Gastrocnemius medialis (tissue), 4 donors: ENCODE results near the gene C16orf96. TPM values are rescaled to one million over a fixed set of nuclear protein-coding genes. Genes with fewer than 3 reads are reported as not detected.
A peak's percentile ranks its signal among the peaks of the same experiment; 100 is the strongest.
"Not testable (repeated sequence)": the region's sequence is repeated elsewhere in the genome, so short reads cannot be mapped to it uniquely, and the experiment has no call there.

Experiments used
- ATAC-seq, 2 donors: fragments of 150-250 bp; one replicate each; pipeline ENCODE4 v1.9.1; 2016
- DNase-seq, 2 donors: peaks; one replicate each; pipeline ENCODE4 v3.0.0-alpha.2; 2019
- H3K27ac ChIP-seq, 4 donors: fragments of 200-600 bp; sonication (generic); 1 replicate in 1 of 4; 2 replicates in 3 of 4; pipeline ENCODE4 v1.5.1; 2016 to 2018; ENCODE audit warnings: mild to moderate bottlenecking in 2 of 4, moderate library complexity in 1 of 4
- H3K27me3 ChIP-seq, 3 donors: fragments of 200-600 bp; sonication (generic) in 2 of 3; 1 replicate in 1 of 3; 2 replicates in 2 of 3; pipeline versions ENCODE4 v1.5.1 to v1.6.0; 2016 to 2019; ENCODE audit warnings: mild to moderate bottlenecking in 1 of 3, moderate library complexity in 1 of 3
- H3K36me3 ChIP-seq, 2 donors: fragments of 200-600 bp; sonication (generic) in 1 of 2; one replicate each; pipeline ENCODE4 v1.5.1; 2017 to 2018
- H3K4me1 ChIP-seq, 2 donors: fragments of 200-600 bp; sonication (generic) in 1 of 2; one replicate each; pipeline ENCODE4 v1.5.1; 2016 to 2017; ENCODE audit warnings: mild to moderate bottlenecking in 2 of 2
- H3K4me3 ChIP-seq, 4 donors: fragments of 200-600 bp; sonication (generic) in 3 of 4; 1 replicate in 1 of 4; 2 replicates in 3 of 4; pipeline ENCODE4 v1.5.1; 2016 to 2019; ENCODE audit warnings: mild to moderate bottlenecking in 2 of 4
- H3K9me3 ChIP-seq, 3 donors: fragments of 200-600 bp; sonication (generic) in 2 of 3; 1 replicate in 1 of 3; 2 replicates in 2 of 3; pipeline ENCODE4 v1.5.1; 2016 to 2019
- CTCF ChIP-seq, 5 experiments: fragments of 450-650 bp in 3 of 5; fragments of 200-600 bp in 2 of 5; sonication (generic) in 2 of 5; IDR thresholded peaks in 4 of 5; conservative IDR thresholded peaks in 1 of 5; 1 replicate in 4 of 5; 2 replicates in 1 of 5; pipeline ENCODE4 v1.5.1; 2016 to 2019; ENCODE audit warnings: antibody characterized with exemption in 5 of 5, mild to moderate bottlenecking in 3 of 5, moderate library complexity in 3 of 5
- POLR2A ChIP-seq, 2 donors: fragments of 450-650 bp; IDR thresholded peaks; one replicate each; pipeline ENCODE4 v1.6.1; 2017; ENCODE audit warnings: antibody characterized with exemption in 2 of 2, mild to moderate bottlenecking in 2 of 2, moderate library complexity in 2 of 2
- in situ Hi-C, 4 donors: fragments of 200-750 bp; cut with MboI; loops; one replicate each; pipeline versions ENCODE4 v1.15.0 to v1.8.0; 2017; ENCODE audit warnings: low sequenced_read_pairs in 4 of 4
- intact Hi-C: fragments of 100-400 bp; cut with DNase I; formaldehyde crosslinking; loops from one replicate; pipeline ENCODE4 v1.15.1; 2023; ENCODE audit warnings: low total_unique reads
- total RNA-seq, 4 donors: library from RNA; depleted of rRNA; stranded (reverse); fragments of >200 nt; gene quantifications; one replicate each; pipeline versions ENCODE4 v1.1.0 to v1.2.3, GENCODE V29; 2016

The C16orf96 gene
- total RNA-seq, 4 donors from 2014 or later = 0.15 to 0.59 TPM; not detected in 2

DNA sequence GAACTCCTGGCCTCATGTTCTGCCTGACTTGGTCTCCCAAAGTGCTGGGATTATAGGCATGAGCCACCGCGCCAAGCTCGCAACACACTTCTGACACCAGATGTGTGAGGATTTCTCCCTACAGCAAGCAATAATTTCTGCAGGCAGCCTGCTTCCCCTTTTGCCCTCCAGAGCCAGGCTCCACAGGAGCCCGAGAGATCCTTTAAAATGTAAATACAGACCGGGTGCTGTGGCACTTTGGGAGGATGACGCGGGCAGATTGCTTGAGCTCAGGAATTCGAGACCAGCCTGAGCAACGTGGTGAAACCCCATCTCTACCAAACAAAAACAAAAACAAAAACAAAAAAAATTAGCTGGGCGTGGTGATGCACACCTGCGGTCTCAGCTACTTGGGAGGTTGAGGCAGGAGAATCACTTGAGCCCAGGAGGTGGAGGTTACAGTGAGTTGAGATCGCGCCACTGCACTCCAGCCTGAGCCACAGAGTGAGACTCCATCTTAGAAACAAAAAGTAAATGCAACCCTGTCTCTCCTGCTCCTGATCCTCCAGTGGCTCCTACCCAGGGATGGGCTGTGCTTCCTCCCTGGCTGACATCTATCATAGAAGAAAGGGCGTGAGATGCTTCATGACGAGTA lies 14.7 kb downstream of the C16orf96 start:
- TF ChIP-seq POLR2A (IDR thresholded peaks at IDR 0.05) (no peak), CTCF (IDR thresholded peaks at IDR 0.05 in 4 of 5, conservative IDR thresholded peaks at IDR 0.05 in 1 of 5) (no peak)
- ATAC-seq (no peak), DNase-seq (no peak)
- in situ Hi-C loops (no loop called here), intact Hi-C loops (no loop called here)
- Histone ChIP-seq H3K27ac (no peak overlapping the region), H3K4me3 (no peak overlapping the region), H3K9me3 (no peaks in the 10 kb centered on the region), H3K36me3 (no peaks in the 10 kb centered on the region), H3K27me3 (no peaks in the 10 kb centered on the region), H3K4me1 (peaks cover 0 to 5% of the 10 kb centered on the region in 2 donors)

DNA sequence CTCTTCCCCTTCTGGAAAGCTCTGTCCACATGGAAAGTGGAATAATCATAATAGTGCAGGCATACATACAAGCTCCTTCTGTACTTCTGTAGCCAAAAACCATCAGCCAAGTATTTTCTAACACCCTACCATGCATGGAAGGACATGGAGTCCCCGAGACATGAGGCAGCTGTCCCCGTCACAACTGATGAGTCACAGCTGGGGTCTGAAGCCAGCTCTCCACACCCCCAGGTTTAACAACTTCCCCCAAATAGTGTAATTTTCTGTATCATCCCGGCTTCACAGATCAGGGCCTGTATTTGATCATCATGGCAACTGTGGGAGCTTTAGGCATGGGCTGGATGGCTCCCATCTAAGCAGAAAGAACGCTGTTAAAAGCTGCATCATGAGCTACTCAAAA lies 16.6 kb downstream of the C16orf96 start:
- no peak overlapping the region for H3K4me3 ChIP-seq
- H3K36me3 ChIP-seq = no peaks in the 10 kb centered on the region
- no peaks in the 10 kb centered on the region for H3K27me3 ChIP-seq
- in situ Hi-C loops (no loop called here), intact Hi-C loops (no loop called here)
- no peak overlapping the region for H3K27ac ChIP-seq
- DNase-seq (peak; percentile 7 to 27), ATAC-seq (peak; percentile 75 to 84)
- no peak for TF ChIP-seq POLR2A (IDR thresholded peaks at IDR 0.05)
- TF ChIP-seq CTCF (IDR thresholded peaks at IDR 0.05 in 4 of 5, conservative IDR thresholded peaks at IDR 0.05 in 1 of 5) = no peak
- H3K4me1 ChIP-seq = peaks cover 0 to 5% of the 10 kb centered on the region in 2 donors
- H3K9me3 ChIP-seq = no peaks in the 10 kb centered on the region

- H3K27ac ChIP-seq, H3K4me3 ChIP-seq, in situ Hi-C loops, DNase-seq, H3K36me3 ChIP-seq, H3K9me3 ChIP-seq, H3K27me3 ChIP-seq, ATAC-seq, intact Hi-C loops, H3K4me1 ChIP-seq: not testable (repeated sequence)
Measured at GRCh38 chr16:4573926-4574325, 17.8 kb downstream of the C16orf96 start.

DNA sequence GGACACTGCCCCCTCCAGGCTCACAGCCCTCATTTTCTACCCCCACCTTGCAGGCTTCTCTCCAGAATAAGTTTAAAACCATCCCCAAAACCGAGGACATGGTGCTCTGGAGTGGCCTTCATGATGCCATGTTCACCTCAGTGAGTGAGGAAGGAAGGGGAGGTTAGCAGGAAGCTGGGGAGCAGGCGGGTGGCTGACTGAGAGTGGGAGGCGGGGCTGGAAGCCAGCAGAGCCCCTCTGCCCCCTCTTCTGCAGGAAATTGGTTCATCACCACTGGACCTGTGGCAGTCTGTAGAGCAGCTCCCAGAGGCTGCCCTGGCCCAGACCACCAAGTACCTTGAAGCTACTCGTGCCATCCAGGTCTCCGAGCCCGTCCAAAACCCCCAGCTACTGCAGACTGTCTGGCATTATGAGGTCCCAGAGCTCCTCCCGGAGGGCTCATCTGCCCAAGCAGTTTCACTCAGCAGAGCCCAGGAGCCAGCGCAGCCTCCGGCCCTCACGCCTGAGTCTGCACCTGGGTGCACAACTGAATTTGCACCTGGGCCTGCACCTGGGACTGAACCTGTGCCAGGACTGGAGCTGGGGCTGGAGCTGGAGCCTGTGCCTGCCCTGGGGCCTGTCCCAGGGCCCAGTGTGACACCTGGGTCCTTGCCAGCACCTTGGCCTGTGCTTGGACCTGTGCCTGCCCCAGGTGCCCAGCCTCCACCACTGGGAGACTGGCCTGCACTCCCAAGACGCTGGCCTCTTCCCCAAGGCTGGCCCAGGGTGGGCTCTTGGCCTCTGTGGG lies 19.0 kb downstream of the C16orf96 start:
- TF ChIP-seq POLR2A (IDR thresholded peaks at IDR 0.05) (no peak), CTCF (IDR thresholded peaks at IDR 0.05 in 4 of 5, conservative IDR thresholded peaks at IDR 0.05 in 1 of 5) (no peak)
- no peaks in the 10 kb centered on the region for H3K9me3 ChIP-seq
- H3K36me3 ChIP-seq = no peaks in the 10 kb centered on the region
- ATAC-seq = no peak
- no peak for DNase-seq
- H3K4me3 ChIP-seq = no peak overlapping the region
- in situ Hi-C loops = loop anchor here in 1 of 4 donors (25.0 kb wide), 1 partner anchor 88 kb away; the partner anchor contains the start of gene HMOX2
- intact Hi-C loops = no loop called here
- H3K27me3 ChIP-seq = no peaks in the 10 kb centered on the region
- no peak overlapping the region for H3K27ac ChIP-seq
- peaks cover 0 to 5% of the 10 kb centered on the region in 2 donors for H3K4me1 ChIP-seq

- peaks cover 0 to 5% of the 10 kb centered on the region in 2 donors for H3K4me1 ChIP-seq
- no peak overlapping the region for H3K27ac ChIP-seq
- H3K9me3 ChIP-seq = no peaks in the 10 kb centered on the region
- no peak overlapping the region for H3K4me3 ChIP-seq
- H3K36me3 ChIP-seq = no peaks in the 10 kb centered on the region
- intact Hi-C loops (no loop called here), in situ Hi-C loops (loop anchor here in 1 of 4 donors (25.0 kb wide), 1 partner anchor 89 kb away; the partner anchor contains the start of gene HMOX2)
- DNase-seq (no peak), ATAC-seq (no peak)
- TF ChIP-seq POLR2A (IDR thresholded peaks at IDR 0.05) = no peak
- no peak for TF ChIP-seq CTCF (IDR thresholded peaks at IDR 0.05 in 4 of 5, conservative IDR thresholded peaks at IDR 0.05 in 1 of 5)
- H3K27me3 ChIP-seq = no peaks in the 10 kb centered on the region
Measured at GRCh38 chr16:4576008-4576407, 19.9 kb downstream of the C16orf96 start.
